HG02943 (cell line): ENCODE measurements around the gene CHPT1.
"Not testable (repeated sequence)": the region's sequence is repeated elsewhere in the genome, so short reads cannot be mapped to it uniquely, and the experiment has no call there.

Experiments used
- ATAC-seq: cut with Tn5 transposase; IDR thresholded peaks from one replicate; pipeline ENCODE4 v1.9.1; 2021; ENCODE audit warnings: mild to moderate bottlenecking, low read depth, moderate library complexity; ENCODE audit not compliant: unreplicated experiment

CHPT1 gene

DNA sequence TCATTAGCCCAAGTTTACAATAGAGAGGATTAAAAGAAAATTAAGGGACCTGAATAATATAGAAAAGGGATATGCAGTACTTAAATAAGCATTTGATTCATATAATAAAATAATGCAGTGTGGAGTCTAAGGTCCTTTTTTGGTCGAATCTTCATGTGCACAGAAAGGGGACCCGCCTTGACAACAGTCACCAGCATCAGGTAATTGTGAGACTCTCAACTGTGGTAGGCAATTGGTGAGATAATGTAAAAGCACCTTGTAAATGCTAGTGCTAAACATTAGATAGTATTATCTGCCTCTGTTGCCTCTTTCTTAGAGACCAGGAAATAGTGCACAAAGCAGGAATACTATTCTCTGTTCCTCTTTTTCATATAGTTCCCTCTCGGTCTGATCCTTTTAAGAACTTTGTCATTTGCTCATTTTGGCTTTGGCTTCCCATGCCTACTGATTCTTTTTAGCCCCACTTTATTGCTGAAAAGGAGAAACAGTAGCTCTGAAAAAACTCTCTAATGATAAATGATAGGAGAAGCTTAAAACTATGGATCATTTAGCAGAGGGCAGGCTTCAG, 17.5 kb downstream of the CHPT1 start:
- ATAC-seq, result no peak

DNA sequence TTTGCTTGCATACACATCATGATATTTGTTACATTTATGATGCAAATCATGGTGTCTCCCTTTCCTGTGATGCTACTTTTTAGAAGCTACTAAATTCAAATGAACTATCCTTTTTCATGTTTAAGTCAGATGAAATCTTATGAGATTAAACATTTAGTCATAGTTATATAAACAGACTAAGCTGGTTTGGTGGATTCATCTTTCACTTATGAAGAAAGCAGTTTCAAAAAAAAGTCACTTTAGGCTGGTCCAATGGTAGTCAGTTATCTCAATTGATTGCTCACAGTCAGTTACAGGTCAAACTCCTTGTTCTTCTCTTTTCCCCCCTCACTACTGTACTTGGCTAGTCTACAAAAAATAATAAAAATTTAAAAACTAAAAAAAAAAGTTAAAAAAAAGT, 22.1 kb downstream of the CHPT1 start:
- no peak for ATAC-seq

GRCh38 chr12:101720118-101720517, 22.7 kb downstream of the CHPT1 start:
- ATAC-seq, result no peak

- no peak for ATAC-seq
These were observed 25.0 kb downstream of the CHPT1 start for GRCh38 chr12:101722392-101722791.

DNA sequence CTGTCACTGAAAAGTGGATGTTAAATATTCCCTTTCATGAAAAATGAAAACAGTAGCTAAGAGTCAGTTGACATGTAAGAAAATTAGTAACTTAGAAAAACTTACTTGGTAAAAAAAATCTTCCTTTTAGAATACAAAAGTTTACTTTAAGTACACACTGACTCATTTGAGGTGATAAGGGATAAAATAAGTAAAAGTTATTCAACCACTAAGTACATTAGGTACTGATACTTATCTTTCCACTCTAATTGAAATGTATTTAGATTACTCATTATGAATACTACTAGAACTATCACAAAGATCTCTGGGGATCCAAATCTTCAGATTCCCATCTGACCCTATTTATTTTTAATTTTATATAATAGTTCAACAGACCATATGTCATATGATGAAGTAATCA, 29.7 kb downstream of the CHPT1 start:
- no peak for ATAC-seq

GRCh38 chr12:101729842-101730241, 32.4 kb downstream of the CHPT1 start:
- ATAC-seq, result no peak

GRCh38 chr12:101732318-101732717, 34.9 kb downstream of the CHPT1 start:
- ATAC-seq, result no peak

DNA sequence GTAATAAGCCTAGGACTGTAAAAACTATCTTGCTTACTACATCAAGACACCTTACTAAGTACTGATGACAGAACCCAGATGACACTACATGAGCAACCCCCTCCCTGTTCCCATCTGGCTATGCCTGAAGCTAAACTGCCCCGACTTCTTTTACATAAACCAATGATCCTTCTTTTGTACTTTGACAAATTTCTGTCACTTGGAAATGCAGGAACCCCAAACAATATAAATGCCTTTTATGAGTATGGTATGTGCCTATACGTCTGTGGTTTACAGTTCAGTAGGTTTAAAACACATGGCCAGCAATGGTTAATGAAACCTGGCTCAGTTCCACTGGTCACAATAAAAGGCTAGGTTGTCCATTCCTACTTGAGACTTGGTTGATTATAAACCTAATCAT, 35.7 kb downstream of the CHPT1 start:
- ATAC-seq, result no peak

DNA sequence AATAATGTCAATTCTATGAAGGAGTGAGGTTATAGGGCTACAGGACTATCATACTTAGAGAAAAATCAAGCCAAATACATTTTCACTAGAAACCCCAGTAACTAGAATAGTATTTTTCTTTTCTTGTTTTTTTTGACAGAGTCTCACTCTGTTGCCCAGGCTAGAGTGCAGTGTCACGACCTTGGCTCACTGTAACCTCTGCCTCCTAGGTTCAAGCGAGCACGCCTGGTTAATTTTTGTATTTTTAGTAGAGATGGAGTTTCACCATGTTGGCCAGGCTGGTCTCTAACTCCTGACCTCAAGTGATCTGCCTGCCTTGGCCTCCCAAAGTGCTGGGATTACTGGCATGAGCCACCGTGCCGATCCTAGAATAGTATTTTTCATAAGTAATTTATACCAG, 37.0 kb downstream of the CHPT1 start:
- ATAC-seq, result not testable (repeated sequence)

DNA sequence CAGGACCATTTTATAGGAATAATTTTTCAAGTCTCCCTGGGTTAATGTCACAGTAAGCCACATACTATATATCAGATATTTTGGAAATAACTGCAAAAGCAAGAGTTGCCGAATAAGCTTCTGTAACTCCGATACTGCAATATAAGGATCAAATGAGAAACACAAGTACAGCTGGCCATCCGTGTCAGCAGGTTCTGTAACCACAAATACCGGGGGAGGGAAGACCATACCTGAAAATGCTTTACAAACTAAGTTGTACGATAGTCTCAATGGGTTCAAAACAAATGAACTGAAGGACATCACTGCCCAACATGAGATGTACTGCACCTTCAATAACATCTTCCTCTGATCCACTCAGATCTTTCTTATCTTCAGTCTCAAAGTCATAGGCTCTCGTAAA, 40.0 kb downstream of the CHPT1 start:
- no peak for ATAC-seq

DNA sequence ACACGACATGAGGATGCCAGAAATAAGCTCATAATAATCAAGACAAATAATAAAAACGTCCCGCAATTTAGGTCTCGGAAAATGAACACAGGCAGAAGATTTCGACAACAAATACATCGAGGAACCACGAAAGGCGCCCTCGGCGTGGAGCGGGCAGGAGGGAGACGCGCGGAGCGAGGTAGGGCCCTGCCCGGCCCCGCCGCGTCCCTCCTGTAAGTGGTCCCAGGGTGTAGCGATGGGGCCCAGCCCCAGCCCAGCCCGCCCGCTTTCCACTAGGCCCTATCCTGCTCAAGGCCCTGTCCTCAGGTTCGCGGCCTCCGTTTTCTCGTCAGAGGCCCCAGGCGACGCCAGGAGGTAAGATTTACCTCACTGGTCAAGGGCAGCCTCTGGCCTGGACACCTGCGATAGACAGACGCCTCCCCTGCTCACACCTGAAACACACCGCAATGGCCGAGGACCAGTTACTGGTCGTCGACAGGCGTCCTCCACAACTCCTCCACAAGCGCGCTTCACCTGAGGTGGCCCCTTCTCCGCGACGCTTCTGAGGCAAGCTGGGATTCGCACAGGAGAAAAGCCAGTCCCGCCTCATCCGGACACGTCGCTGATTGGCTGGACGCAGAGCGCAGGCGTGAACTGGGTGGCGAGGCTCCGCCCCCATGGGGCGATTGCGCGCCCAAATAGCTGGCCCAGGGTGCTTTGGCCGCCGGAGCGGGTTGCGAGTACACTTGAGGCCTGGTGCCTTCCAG, 41.7 kb downstream of the CHPT1 start, which contains the start of gene SYCP3:
Gene SYCP3 (minus strand): TSS at position 543 of the 746 bp plus-strand sequence. CDS start 1,527 bp downstream, outside the sequence.
- no peak for ATAC-seq

- ATAC-seq, result no peak
These were observed 43.1 kb downstream of the CHPT1 start for GRCh38 chr12:101740566-101740965.

- ATAC-seq, result no peak
These were observed 43.5 kb downstream of the CHPT1 start for GRCh38 chr12:101740980-101741379.

DNA sequence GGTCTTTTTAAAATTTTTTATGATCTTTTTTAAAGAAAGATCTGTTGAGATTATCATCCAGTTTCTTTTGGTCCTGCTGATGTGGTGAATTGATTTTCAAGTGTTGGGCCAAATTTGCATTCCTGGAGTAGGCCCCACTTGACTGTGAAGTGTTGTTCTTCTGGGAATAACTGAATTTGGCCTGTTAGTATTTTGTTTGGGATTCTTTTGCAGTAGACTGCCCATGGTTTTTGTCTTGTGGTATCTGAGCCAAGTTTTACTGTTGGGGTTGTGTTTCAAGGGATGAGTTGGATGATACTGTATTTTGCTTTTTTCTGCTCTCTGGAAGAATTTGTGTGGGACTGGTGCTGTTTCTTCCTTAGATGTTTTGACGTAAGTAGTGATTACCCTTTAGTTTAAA, 45.8 kb downstream of the CHPT1 start:
- no peak for ATAC-seq

DNA sequence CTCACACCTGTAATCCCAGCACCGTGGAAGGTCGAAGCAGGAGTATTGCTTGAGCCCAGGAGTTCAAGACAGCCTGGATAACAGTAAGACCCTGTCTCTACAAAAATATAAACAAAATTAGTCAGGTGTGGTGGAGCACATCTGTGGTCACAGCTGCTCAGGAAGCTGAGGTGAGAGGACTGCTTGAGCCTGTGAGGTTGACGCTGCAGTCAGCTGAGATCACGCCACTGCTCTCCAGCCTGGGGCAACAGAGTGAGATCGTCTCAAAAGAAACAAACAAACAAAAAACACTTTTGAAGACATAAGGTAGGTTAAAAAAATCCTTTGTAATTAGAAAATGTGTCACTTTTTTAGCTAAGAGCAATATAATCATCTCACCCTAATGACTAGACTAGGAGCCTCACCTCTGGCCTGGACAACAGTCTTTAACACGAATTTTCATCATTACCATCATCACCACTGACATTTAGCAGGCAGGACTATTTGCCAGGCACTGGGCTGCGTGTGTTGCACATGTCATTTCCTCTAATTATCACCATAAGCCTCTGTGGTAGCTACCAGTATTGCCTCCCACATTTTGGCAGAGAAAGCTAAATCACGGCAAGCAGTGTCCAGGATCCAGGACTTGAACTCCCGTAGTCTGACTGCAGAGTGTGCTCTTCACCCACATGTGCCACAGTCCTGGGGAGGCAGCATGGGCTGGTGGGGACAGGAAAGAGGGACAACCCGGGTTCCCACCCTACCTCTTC, 46.5 kb downstream of the CHPT1 start:
- peak; percentile 93 for ATAC-seq

- ATAC-seq, result no peak
These were observed 48.0 kb downstream of the CHPT1 start for GRCh38 chr12:101745481-101745880.

DNA sequence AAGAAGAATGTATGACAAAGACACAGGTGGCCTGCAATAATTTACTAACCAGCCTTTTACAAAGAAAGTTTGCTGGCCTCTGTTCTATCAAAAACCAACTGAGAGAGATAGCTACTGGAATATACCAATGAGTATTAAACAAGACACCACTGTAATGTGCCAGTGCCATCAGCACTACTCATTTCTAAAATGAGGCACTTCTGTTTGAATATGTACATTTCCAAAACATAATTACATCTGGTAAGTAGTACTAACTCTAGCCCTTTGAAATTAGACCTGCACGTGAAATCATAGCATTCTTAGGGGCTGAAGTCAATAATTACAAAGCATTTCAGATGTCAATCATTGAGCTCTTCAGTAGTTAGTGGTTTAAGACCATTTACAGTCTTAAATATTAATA, 48.8 kb downstream of the CHPT1 start:
- ATAC-seq, result no peak

DNA sequence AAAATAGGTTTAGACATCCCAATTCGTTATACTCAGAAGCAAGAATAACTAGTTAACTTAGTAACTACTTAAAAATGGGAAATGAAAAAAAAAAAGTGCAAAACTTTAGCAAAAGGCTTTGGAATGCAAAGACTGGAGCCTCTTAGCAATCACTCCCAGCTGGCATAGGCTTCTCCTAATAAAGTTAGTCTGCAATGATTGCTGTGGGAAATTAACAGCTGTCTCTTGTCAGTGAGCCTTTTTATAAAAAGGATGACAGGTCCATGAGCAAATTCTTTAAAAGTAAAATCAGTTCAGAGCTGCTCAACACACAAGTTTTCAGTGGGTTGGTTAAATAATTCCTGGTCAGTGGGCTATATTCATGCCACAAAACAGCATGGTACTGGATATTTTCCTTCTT, 49.2 kb downstream of the CHPT1 start:
- ATAC-seq, result no peak

- ATAC-seq, result no peak
These were observed 50.3 kb downstream of the CHPT1 start for GRCh38 chr12:101747697-101748096.

- ATAC-seq, result no peak
These were observed 51.5 kb downstream of the CHPT1 start for GRCh38 chr12:101748907-101749306.

GRCh38 chr12:101749657-101750056, 52.2 kb downstream of the CHPT1 start:
- ATAC-seq, result no peak

DNA sequence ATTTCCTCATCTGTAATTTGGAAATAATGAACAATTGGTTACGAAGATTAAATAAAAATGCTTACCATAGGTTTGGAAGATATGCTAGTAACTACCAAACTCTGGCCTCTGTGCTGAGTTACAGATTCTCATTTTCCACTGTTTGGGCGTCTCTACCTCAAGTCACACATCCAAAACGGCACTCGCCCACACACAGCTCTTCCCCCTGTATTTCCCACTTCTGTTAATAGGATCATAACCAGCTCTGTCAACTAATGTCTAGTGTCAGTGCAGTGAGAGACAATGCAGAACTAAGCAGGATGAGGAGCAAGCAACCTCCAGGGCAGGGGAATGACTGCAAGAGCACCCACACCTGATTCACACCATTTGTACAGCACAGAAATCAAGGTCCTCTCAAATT, 52.7 kb downstream of the CHPT1 start:
- ATAC-seq, result no peak
